Prostate gland (tissue), 2 donors: ENCODE data around the gene COL13A1. TPM values are rescaled to one million over a fixed set of nuclear protein-coding genes. Genes with fewer than 3 reads are reported as not detected.

ENCODE experiments used
- DNase-seq: peaks from one replicate; pipeline ENCODE4 v3.0.0-alpha.2; 2019; ENCODE audit warnings: low spot score
- H3K27ac ChIP-seq, 2 donors: fragments of 200-600 bp; sonication (generic); 2 replicates each; pipeline ENCODE4 v1.5.1; 2017 to 2019
- H3K27me3 ChIP-seq: fragments of 200-600 bp; sonication (generic); replicated peaks from 2 replicates; pipeline ENCODE4 v1.5.1; 2019; ENCODE audit not compliant: insufficient read depth
- H3K36me3 ChIP-seq, 2 donors: fragments of 200-600 bp; sonication (generic); 1 replicate in 1 of 2; 2 replicates in 1 of 2; pipeline versions ENCODE4 v1.5.1 to v1.8.1; 2017 to 2019
- H3K4me1 ChIP-seq: fragments of 200-600 bp; sonication (generic); replicated peaks from 2 replicates; pipeline ENCODE4 v1.5.1; 2019
- H3K4me3 ChIP-seq, 2 donors: fragments of 200-600 bp; sonication (generic); 2 replicates each; pipeline ENCODE4 v1.5.1; 2017 to 2019
- H3K9me3 ChIP-seq: fragments of 200-600 bp; sonication (generic); 2 replicates; pipeline ENCODE4 v1.5.1; 2017
- CTCF ChIP-seq, 4 experiments: fragments of 200-600 bp in 2 of 4; fragments of 450-650 bp in 2 of 4; sonication (generic) in 2 of 4; IDR thresholded peaks; 1 replicate in 3 of 4; 2 replicates in 1 of 4; pipeline ENCODE4 v1.5.1; 2016 to 2019; ENCODE audit warnings: antibody characterized with exemption in 4 of 4, mild to moderate bottlenecking in 2 of 4, moderate library complexity in 2 of 4
- POLR2A ChIP-seq: fragments of 450-650 bp; IDR thresholded peaks from one replicate; pipeline ENCODE4 v1.6.1; 2016; ENCODE audit warnings: antibody characterized with exemption, mild to moderate bottlenecking
- POLR2AphosphoS5 ChIP-seq: sonication (generic); formaldehyde crosslinking; IDR thresholded peaks from one replicate; pipeline ENCODE4 v1.6.1; 2017; ENCODE audit warnings: antibody characterized with exemption
- WGBS: methylation state at CpG from one replicate; pipeline ENCODE4 v1.1.5; 2018; 5-methylcytosine and 5-hydroxymethylcytosine counted together
- intact Hi-C: fragments of 100-400 bp; cut with DNase I; formaldehyde crosslinking; loops from one replicate; pipeline ENCODE4 v1.14.2; 2022
- total RNA-seq, 2 donors: library from RNA; depleted of rRNA; stranded (reverse); fragments of >200 nt; gene quantifications; one replicate each; pipeline ENCODE4 v1.1.0, GENCODE V29; 2016

Gene COL13A1
- total RNA-seq, 2 donors from 2014 or later, result 2.1 to 3.0 TPM

DNA sequence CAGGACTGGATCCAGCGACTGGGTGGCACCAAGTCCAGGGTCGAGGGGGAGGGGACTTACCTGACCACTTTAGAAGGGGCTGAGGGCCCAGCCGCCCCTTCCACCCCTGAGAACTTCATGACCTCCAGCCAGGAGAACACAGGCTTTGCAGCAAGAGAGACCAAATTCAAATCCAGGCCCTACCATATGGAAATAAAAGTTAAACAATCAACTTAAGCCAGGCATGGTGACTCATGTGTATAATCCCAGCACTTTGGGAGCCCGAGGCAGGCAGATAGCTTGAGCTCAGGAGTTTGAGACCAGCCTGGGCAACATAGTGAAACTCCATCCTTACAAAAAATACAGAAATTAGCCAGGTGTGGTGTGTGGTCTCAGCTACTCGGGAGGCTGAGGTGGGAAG lies 61.9 kb downstream of the COL13A1 start:
- H3K27me3 ChIP-seq, result no peaks in the 10 kb centered on the region
- no peak for DNase-seq
- no peak overlapping the region for H3K4me3 ChIP-seq
- 95% methylated on average over 5 of the region's 5 CpGs for WGBS
- H3K36me3 ChIP-seq, result no peaks in the 10 kb centered on the region
- H3K4me1 ChIP-seq, result no peaks in the 10 kb centered on the region
- H3K27ac ChIP-seq, result no peak overlapping the region
- no peaks in the 10 kb centered on the region for H3K9me3 ChIP-seq
- intact Hi-C loops, result no loop called here
- no peak for TF ChIP-seq CTCF (IDR thresholded peaks at IDR 0.05)
- no peak for TF ChIP-seq POLR2A
- no peak for TF ChIP-seq POLR2AphosphoS5

GRCh38 chr10:69864321-69864720 lies 62.6 kb downstream of the COL13A1 start:
- no peak overlapping the region for H3K27ac ChIP-seq
- H3K36me3 ChIP-seq, result no peaks in the 10 kb centered on the region
- 54% methylated on average over 3 of the region's 3 CpGs for WGBS
- H3K4me3 ChIP-seq, result no peak overlapping the region
- H3K27me3 ChIP-seq, result no peaks in the 10 kb centered on the region
- H3K4me1 ChIP-seq, result no peaks in the 10 kb centered on the region
- no peak for DNase-seq
- intact Hi-C loops, result no loop called here
- no peaks in the 10 kb centered on the region for H3K9me3 ChIP-seq
- TF ChIP-seq CTCF (IDR thresholded peaks at IDR 0.05), result no peak

GRCh38 chr10:69865450-69865849 lies 63.7 kb downstream of the COL13A1 start:
- no peaks in the 10 kb centered on the region for H3K27me3 ChIP-seq
- no peak overlapping the region for H3K4me3 ChIP-seq
- WGBS, result 82% methylated on average over 1 of the region's 1 CpG
- intact Hi-C loops, result no loop called here
- TF ChIP-seq POLR2AphosphoS5, result no peak
- no peak for TF ChIP-seq CTCF (IDR thresholded peaks at IDR 0.05)
- no peak for TF ChIP-seq POLR2A
- no peaks in the 10 kb centered on the region for H3K9me3 ChIP-seq
- H3K36me3 ChIP-seq, result no peaks in the 10 kb centered on the region
- H3K4me1 ChIP-seq, result no peaks in the 10 kb centered on the region
- DNase-seq, result no peak
- no peak overlapping the region for H3K27ac ChIP-seq

GRCh38 chr10:69866246-69866687 lies 64.6 kb downstream of the COL13A1 start:
- peak overlapping the region; percentile 61 to 70 for H3K27ac ChIP-seq
- no peak for DNase-seq
- TF ChIP-seq CTCF (IDR thresholded peaks at IDR 0.05), result no peak
- TF ChIP-seq POLR2A, result no peak
- no peak for TF ChIP-seq POLR2AphosphoS5
- no peaks in the 10 kb centered on the region for H3K27me3 ChIP-seq
- H3K9me3 ChIP-seq, result no peaks in the 10 kb centered on the region
- H3K4me1 ChIP-seq, result no peaks in the 10 kb centered on the region
- intact Hi-C loops, result loop anchor here (2.0 kb wide), 1 partner anchor 47 kb away; no protein-coding TSS in a partner anchor
- H3K36me3 ChIP-seq, result no peaks in the 10 kb centered on the region
- WGBS, result 57% methylated on average over 5 of the region's 5 CpGs
- no peak overlapping the region for H3K4me3 ChIP-seq

DNA sequence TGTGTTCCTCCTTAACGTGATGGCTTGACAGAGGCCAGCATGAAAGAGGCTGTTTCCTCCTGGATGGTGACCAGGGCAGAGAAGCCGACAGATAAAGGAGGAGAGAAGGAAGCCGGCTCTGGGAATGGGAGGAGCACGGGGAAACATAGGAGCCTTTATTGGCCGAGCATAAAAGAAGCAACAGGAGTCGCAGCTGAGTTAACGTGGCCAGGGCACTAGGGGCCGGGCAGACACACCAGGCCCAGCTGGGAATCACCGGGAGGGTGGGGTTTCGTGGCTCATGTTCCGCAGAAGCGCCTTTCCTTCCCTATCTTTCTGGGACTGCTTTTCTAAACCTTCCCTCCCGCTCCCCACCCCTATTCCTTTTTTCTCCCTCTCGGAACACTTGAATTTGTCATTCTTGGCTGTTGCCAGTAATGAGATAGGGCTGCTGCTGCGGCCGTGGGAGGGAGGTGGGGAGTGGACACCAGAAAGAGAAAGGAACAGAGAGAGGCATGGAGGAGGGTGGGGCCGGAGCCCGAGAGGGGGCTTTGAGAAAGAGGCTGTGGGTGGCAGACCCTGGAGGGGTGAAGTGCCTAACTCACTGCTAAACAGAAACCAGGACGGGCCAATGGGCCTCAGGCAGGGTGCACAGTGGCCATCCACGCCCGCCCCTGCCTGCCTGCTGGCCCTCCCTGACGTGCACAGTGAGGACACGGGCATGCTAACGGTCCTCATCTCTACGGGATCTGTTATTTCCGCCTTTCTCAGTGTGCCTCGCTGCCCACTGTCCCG lies 65.2 kb downstream of the COL13A1 start:
- TF ChIP-seq POLR2A (no peak), CTCF (IDR thresholded peaks at IDR 0.05) (no peak), POLR2AphosphoS5 (peak; percentile 49)
- 17% methylated on average over 28 of the region's 28 CpGs for WGBS
- Histone ChIP-seq H3K4me1 (no peaks in the 10 kb centered on the region), H3K36me3 (no peaks in the 10 kb centered on the region), H3K4me3 (peak overlapping the region in 1 of 2 donors; percentile 7), H3K27me3 (no peaks in the 10 kb centered on the region), H3K27ac (peak overlapping the region; percentile 61 to 70), H3K9me3 (no peaks in the 10 kb centered on the region)
- intact Hi-C loops, result loop anchor here (2.0 kb wide), 1 partner anchor 46 kb away; no protein-coding TSS in a partner anchor
- DNase-seq, result peak; percentile 66
